Subcutaneous abdominal adipose tissue (tissue), 5 donors: Measurements from ENCODE around the gene CDKN1A.
A peak's percentile ranks its signal among the peaks of the same experiment; 100 is the strongest.

Source experiments
- H3K27ac ChIP-seq: one replicate; pipeline ENCODE4 v1.7.0; 2013; ENCODE audit warnings: low read depth, mild to moderate bottlenecking, inconsistent platforms, low read length, moderate library complexity
- H3K27me3 ChIP-seq, 5 donors: one replicate each; pipeline ENCODE4 v1.7.0; 2013; ENCODE audit warnings: low read length in 5 of 5, inconsistent platforms in 1 of 5; ENCODE audit not compliant: control insufficient read depth in 5 of 5, insufficient read depth in 4 of 5
- H3K36me3 ChIP-seq, 5 donors: one replicate each; pipeline ENCODE4 v1.7.0; 2013; ENCODE audit warnings: low read length in 5 of 5; ENCODE audit not compliant: control insufficient read depth in 5 of 5, insufficient read depth in 5 of 5
- H3K4me1 ChIP-seq, 5 donors: one replicate each; pipeline ENCODE4 v1.7.0; 2013; ENCODE audit warnings: low read length in 5 of 5, mild to moderate bottlenecking in 3 of 5, moderate library complexity in 1 of 5; ENCODE audit not compliant: control insufficient read depth in 5 of 5, insufficient read depth in 5 of 5
- H3K4me3 ChIP-seq, 5 donors: one replicate each; pipeline ENCODE4 v1.7.0; 2013; ENCODE audit warnings: low read length in 5 of 5, low read depth in 1 of 5
- H3K9ac ChIP-seq, 5 donors: one replicate each; pipeline ENCODE4 v1.7.0; 2013; ENCODE audit warnings: low read length in 5 of 5, mild to moderate bottlenecking in 4 of 5, moderate library complexity in 3 of 5
- H3K9me3 ChIP-seq, 5 donors: one replicate each; pipeline ENCODE4 v1.7.0; 2013; ENCODE audit warnings: low read length in 5 of 5; ENCODE audit not compliant: control insufficient read depth in 5 of 5
- donor health status: healthy.
- donor health status: healthy.
- donor health status: healthy.
- donor health status: healthy.
- donor health status: healthy.

Gene CDKN1A

DNA sequence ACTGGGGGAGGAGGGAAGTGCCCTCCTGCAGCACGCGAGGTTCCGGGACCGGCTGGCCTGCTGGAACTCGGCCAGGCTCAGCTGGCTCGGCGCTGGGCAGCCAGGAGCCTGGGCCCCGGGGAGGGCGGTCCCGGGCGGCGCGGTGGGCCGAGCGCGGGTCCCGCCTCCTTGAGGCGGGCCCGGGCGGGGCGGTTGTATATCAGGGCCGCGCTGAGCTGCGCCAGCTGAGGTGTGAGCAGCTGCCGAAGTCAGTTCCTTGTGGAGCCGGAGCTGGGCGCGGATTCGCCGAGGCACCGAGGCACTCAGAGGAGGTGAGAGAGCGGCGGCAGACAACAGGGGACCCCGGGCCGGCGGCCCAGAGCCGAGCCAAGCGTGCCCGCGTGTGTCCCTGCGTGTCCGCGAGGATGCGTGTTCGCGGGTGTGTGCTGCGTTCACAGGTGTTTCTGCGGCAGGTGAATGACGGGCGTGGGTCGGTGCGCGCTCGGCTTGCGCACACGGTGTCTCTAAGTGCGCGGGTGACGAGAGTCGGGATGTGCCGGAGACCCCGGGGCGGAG is at the start of gene CDKN1A:
Gene CDKN1A (plus strand): TSS at position 227 of the 555 bp plus-strand sequence. CDS start 5,388 bp downstream, outside the sequence.
- Histone ChIP-seq H3K9me3 (no peaks in the 10 kb centered on the region), H3K9ac (peak within 1 kb of the TSS; percentile 87 to 99 (median 96)), H3K27me3 (no peaks in the 10 kb centered on the region), H3K4me3 (peak within 1 kb of the TSS; percentile 76 to 99 (median 90)), H3K36me3 (peaks cover 0 to 18% (median 13%) of the 10 kb centered on the region in 5 donors), H3K4me1 (peaks cover 7 to 53% (median 37%) of the 10 kb centered on the region in 5 donors), H3K27ac (peak within 1 kb of the TSS; percentile 99)

- no peaks in the 10 kb centered on the region for H3K9me3 ChIP-seq
- H3K4me3 ChIP-seq: no peak overlapping the region
- peak overlapping the region; percentile 52 for H3K27ac ChIP-seq
- peaks cover 8 to 41% (median 24%) of the 10 kb centered on the region in 5 donors for H3K4me1 ChIP-seq
- no peaks in the 10 kb centered on the region for H3K27me3 ChIP-seq
- no peak overlapping the region for H3K9ac ChIP-seq
- H3K36me3 ChIP-seq: no peaks in the 10 kb centered on the region
These were observed 48.7 kb upstream of the CDKN1A start for GRCh38 chr6:36629784-36630183.

DNA sequence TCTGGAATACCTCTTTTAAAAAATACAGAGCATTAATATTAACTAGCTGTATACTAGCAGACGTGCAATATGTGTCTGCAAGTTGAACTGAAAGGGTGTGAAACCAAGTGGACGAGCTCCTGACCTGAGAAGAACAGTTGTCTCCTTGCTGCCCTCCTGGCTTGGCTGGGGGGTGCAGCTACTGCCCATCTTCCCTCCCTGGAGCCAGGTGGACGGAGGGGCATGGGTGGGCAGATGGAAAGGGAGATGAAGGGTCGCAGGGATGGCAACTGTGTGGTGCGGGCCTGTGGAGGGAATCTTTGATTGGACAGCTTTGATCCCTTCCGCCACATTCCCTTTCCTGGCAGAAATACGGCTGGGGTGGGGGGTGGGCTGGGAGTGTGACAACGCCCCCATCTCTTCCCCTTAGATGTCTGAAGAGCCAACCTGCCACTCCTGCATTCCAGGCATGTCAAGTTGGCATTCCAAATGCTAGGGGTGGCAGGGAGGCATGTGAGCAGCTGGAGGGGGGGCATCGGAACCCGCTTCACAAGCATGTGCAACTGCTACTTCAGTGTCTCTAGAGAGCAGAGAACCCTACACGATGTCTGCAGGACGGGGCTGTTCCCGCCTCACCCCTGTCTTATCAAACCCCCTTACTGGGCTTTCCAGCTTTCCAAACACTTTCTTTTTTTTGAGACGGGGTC is 47.0 kb upstream of the CDKN1A start:
- Histone ChIP-seq H3K4me1 (peaks cover 5 to 34% (median 18%) of the 10 kb centered on the region in 5 donors), H3K27ac (no peak overlapping the region), H3K9me3 (no peaks in the 10 kb centered on the region), H3K9ac (no peak overlapping the region), H3K4me3 (no peak overlapping the region), H3K27me3 (no peaks in the 10 kb centered on the region), H3K36me3 (no peaks in the 10 kb centered on the region)

DNA sequence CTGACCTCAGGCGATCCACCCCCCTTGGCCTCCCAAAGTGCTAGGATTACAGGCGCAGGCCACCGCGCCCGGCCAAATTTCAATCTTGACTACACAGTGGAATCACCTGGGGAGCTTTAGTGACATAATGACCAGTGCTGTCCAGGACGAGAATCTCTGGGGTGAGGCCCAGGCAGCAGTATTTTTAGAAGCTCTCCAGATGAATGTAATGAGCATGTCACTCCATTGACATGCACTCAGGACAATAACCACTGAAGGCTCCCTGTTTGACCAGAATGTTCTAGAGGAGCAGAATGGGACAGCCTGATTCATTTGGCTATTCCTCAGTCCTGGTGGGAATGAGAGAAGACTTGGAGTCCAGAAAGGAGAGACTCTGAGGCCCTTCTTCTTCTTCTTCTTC is 45.1 kb upstream of the CDKN1A start:
- Histone ChIP-seq H3K27ac (no peak overlapping the region), H3K36me3 (no peaks in the 10 kb centered on the region)

GRCh38 chr6:36633915-36634314 is 44.6 kb upstream of the CDKN1A start:
- H3K27me3 ChIP-seq: no peaks in the 10 kb centered on the region
- H3K4me3 ChIP-seq: no peak overlapping the region
- peak overlapping the region in 2 of 5 donors; percentile 38 to 47 for H3K9ac ChIP-seq
- no peak overlapping the region for H3K27ac ChIP-seq
- no peaks in the 10 kb centered on the region for H3K9me3 ChIP-seq
- peaks cover 0 to 24% (median 8%) of the 10 kb centered on the region in 5 donors for H3K4me1 ChIP-seq
- H3K36me3 ChIP-seq: no peaks in the 10 kb centered on the region

More for the DNA sequence above, 45.1 kb upstream of the CDKN1A start:
- no peak overlapping the region for H3K4me3 ChIP-seq
- H3K9me3 ChIP-seq: no peaks in the 10 kb centered on the region
- H3K27me3 ChIP-seq: no peaks in the 10 kb centered on the region
- H3K9ac ChIP-seq: no peak overlapping the region
- H3K4me1 ChIP-seq: peaks cover 0 to 24% (median 8%) of the 10 kb centered on the region in 5 donors

DNA sequence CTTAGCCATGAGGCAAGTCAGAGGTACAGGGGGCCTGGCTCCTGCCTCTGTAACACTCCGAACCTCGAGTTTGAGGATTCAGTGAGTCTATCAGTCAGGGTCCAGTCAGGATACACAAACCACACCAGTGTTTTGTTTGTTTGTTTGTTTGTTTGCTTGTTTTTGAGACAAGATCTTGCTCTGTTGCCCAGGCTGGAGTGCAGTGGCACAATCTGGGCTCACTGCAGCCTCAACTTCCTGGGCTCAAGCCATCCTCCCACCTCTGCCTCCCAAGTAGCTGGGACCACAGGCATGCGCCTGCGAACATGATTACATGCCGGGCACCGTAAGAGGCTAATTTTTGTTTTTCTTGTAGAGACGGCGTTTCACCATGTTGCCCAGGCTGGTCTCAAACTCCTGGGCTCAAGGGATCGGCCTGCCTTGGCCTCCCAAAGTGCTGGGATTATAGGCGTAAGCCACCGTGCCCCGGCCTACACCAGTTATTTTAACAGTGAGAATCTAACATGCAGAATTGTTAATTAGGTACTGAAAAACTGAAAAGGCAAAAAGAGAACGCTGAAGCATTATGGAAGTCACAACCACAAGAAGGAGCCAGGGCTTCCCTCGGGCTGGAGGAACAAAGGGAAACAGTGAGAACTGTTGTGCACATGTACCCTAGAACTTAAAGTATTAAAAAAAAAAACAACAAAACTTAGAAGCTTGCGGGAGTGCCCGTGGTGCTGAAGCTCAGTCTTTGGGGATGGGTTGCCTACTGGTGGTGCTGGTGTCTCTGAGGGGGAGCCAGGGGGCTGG is 44.0 kb upstream of the CDKN1A start:
- no peak overlapping the region for H3K27ac ChIP-seq
- H3K36me3 ChIP-seq: no peaks in the 10 kb centered on the region
- H3K9ac ChIP-seq: peak overlapping the region in 2 of 5 donors; percentile 38 to 47
- H3K4me1 ChIP-seq: peaks cover 0 to 20% (median 8%) of the 10 kb centered on the region in 5 donors
- H3K4me3 ChIP-seq: no peak overlapping the region
- H3K27me3 ChIP-seq: no peaks in the 10 kb centered on the region
- H3K9me3 ChIP-seq: no peaks in the 10 kb centered on the region

DNA sequence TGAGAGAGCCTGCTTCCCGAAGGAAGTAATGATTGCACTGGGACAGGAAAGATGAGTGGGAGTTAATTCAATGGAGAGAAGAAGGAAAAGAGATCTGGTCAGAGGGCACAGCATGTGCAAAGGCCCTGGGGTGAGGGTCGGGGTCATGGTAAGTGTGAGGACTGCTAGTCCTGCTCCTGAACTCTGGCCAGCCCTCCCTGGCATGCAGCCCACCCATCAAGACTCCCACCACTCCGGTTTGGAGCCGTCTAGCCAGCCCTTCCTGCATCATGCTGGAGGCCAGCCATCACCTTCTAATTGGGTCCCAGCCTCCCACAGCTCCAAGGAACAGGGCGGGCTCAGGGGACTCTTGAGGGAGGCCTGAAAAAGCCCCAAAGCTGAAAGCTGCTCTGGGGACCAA is 42.2 kb upstream of the CDKN1A start:
- Histone ChIP-seq H3K27me3 (no peaks in the 10 kb centered on the region), H3K9ac (no peak overlapping the region), H3K27ac (no peak overlapping the region), H3K36me3 (no peaks in the 10 kb centered on the region), H3K4me3 (no peak overlapping the region), H3K4me1 (peaks cover 0 to 17% (median 8%) of the 10 kb centered on the region in 5 donors), H3K9me3 (no peaks in the 10 kb centered on the region)

DNA sequence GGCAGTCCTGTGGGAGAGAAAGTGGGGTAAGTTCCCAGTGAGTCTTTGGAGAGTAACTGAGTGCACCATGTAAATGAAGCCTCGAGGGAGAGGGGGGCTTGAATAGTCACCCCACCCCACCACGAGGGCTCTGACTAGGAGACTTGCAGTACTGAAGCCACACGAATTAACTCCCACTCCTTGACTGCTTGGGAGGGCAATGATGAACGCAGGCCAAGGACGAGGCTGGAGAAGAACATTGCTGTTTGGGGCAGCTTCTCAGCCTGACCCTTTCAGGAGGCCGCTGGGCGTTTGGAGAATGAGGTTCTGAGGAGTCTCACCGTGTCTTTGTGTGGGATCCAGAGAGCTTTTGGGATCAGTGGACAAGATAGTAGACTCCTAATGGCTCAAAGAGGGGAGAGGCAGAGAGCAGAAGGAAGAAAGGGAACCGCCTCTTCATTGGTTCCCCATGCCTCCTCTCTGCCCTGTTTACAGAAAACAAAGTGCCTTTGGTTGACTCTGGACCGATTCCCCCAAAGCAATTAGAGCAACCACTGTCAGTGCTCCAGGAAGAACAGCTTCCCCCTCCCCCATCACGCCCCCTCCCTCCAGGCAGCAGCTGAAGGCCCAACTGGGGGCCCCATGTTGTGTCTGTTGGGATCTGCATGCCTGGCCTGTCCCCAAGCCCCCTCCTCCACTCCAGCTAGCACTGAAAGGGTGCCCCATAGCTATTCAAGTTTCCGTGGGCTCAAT is 41.7 kb upstream of the CDKN1A start:
- H3K9ac ChIP-seq: no peak overlapping the region
- no peak overlapping the region for H3K27ac ChIP-seq
- no peaks in the 10 kb centered on the region for H3K9me3 ChIP-seq
- no peak overlapping the region for H3K4me3 ChIP-seq
- H3K36me3 ChIP-seq: no peaks in the 10 kb centered on the region
- H3K27me3 ChIP-seq: no peaks in the 10 kb centered on the region
- H3K4me1 ChIP-seq: peaks cover 0 to 17% (median 8%) of the 10 kb centered on the region in 5 donors

DNA sequence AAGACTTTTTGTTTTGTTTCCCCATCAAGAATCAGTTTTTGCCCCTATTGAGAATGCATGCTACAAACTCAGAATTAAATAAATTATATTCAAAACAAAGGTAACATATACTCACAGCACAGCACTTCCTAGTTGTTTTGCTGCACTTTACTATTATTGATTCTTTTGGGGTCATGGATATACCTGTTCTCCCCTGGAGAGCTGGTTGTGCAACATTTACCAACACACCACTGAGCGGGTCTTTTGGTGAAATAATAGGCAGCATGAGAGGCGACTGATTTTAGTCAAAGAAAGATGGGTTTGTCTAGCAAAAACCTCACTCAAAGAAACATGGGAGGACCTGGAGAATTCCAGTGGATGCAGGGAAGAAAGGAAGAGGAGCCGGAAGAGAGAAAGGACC is 39.9 kb upstream of the CDKN1A start:
- no peaks in the 10 kb centered on the region for H3K9me3 ChIP-seq
- no peaks in the 10 kb centered on the region for H3K36me3 ChIP-seq
- no peak overlapping the region for H3K27ac ChIP-seq
- H3K4me1 ChIP-seq: peaks cover 5 to 26% (median 16%) of the 10 kb centered on the region in 5 donors
- no peak overlapping the region for H3K9ac ChIP-seq
- H3K4me3 ChIP-seq: no peak overlapping the region
- no peaks in the 10 kb centered on the region for H3K27me3 ChIP-seq
